ENCODE results near the gene FLRT3. TPM values are rescaled to one million over a fixed set of nuclear protein-coding genes. Genes with fewer than 3 reads are reported as not detected.

The FLRT3 gene
- total RNA-seq, 2 donors from 2014 or later, result 0.86 to 4.6 TPM

DNA sequence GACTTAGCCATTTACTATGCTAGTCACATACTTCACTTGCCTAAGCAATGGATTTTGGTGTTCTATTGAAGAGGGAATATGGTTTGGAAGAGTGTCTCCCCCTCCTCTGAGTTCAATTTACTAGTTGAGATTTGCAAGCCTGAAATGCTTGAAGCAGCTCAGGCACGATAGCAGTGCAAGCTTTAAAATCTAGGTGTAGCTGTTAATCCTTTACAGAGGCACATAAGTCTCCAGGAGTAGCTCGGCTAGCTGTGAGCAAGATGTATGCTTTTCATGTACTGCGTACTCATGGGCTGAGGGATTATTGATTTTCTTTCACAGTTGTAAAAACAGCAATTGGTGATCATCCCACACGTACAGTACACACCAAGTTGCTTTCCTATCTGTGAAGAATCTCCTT is 726 bp downstream of the FLRT3 start:
- H3K9ac ChIP-seq (ENCODE audit: low read depth in 2 of 2, low read length in 2 of 2), result peak overlapping the region in 1 of 2 donors; percentile 14
- peak overlapping the region; percentile 29 for H3K4me3 ChIP-seq
- H3K27me3 ChIP-seq, result no peaks in the 10 kb centered on the region
- H3K36me3 ChIP-seq, result no peaks in the 10 kb centered on the region
- TF ChIP-seq, protein P1, sequence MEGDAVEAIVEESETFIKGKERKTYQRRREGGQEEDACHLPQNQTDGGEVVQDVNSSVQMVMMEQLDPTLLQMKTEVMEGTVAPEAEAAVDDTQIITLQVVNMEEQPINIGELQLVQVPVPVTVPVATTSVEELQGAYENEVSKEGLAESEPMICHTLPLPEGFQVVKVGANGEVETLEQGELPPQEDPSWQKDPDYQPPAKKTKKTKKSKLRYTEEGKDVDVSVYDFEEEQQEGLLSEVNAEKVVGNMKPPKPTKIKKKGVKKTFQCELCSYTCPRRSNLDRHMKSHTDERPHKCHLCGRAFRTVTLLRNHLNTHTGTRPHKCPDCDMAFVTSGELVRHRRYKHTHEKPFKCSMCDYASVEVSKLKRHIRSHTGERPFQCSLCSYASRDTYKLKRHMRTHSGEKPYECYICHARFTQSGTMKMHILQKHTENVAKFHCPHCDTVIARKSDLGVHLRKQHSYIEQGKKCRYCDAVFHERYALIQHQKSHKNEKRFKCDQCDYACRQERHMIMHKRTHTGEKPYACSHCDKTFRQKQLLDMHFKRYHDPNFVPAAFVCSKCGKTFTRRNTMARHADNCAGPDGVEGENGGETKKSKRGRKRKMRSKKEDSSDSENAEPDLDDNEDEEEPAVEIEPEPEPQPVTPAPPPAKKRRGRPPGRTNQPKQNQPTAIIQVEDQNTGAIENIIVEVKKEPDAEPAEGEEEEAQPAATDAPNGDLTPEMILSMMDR (IDR thresholded peaks at IDR 0.05), result no peak
- no peak overlapping the region for H3K27ac ChIP-seq
- no peaks in the 10 kb centered on the region for H3K9me3 ChIP-seq
- no peak for DNase-seq
- intact Hi-C loops (cut with DNase I), result loop anchor here (5.0 kb wide), 1 partner anchor 901 kb away; no protein-coding TSS in a partner anchor
- no peaks in the 10 kb centered on the region for H3K4me1 ChIP-seq

GRCh38 chr20:14335052-14335451 is 2.4 kb downstream of the FLRT3 start:
- no peaks in the 10 kb centered on the region for H3K27me3 ChIP-seq
- TF ChIP-seq, protein P1 (IDR thresholded peaks at IDR 0.05), result no peak
- DNase-seq, result no peak
- H3K9ac ChIP-seq (ENCODE audit: low read depth in 2 of 2, low read length in 2 of 2), result no peak overlapping the region
- H3K4me1 ChIP-seq, result no peaks in the 10 kb centered on the region
- no peaks in the 10 kb centered on the region for H3K36me3 ChIP-seq
- intact Hi-C loops (cut with DNase I), result loop anchor here (5.0 kb wide), 1 partner anchor 902 kb away; no protein-coding TSS in a partner anchor
- no peak overlapping the region for H3K4me3 ChIP-seq
- no peak overlapping the region for H3K27ac ChIP-seq
- H3K9me3 ChIP-seq, result no peaks in the 10 kb centered on the region

GRCh38 chr20:14334306-14334930 is 3.0 kb downstream of the FLRT3 start:
- Histone ChIP-seq H3K4me1 (no peaks in the 10 kb centered on the region), H3K27me3 (no peaks in the 10 kb centered on the region), H3K9me3 (no peaks in the 10 kb centered on the region), H3K27ac (no peak overlapping the region), H3K9ac (ENCODE audit: low read depth in 2 of 2, low read length in 2 of 2) (no peak overlapping the region), H3K36me3 (no peaks in the 10 kb centered on the region), H3K4me3 (no peak overlapping the region)
- intact Hi-C loops (cut with DNase I), result no loop called here
- TF ChIP-seq, protein P1 (IDR thresholded peaks at IDR 0.05), result peak; percentile 12
- no peak for DNase-seq

GRCh38 chr20:14333721-14334120 is 3.7 kb downstream of the FLRT3 start:
- Histone ChIP-seq H3K4me3 (no peak overlapping the region), H3K36me3 (no peaks in the 10 kb centered on the region), H3K27me3 (no peaks in the 10 kb centered on the region), H3K9ac (ENCODE audit: low read depth in 2 of 2, low read length in 2 of 2) (no peak overlapping the region), H3K27ac (no peak overlapping the region), H3K9me3 (no peaks in the 10 kb centered on the region), H3K4me1 (no peaks in the 10 kb centered on the region)
- TF ChIP-seq, protein P1 (IDR thresholded peaks at IDR 0.05), result no peak
- no peak for DNase-seq
- intact Hi-C loops (cut with DNase I), result no loop called here

- Histone ChIP-seq H3K27ac (no peak overlapping the region), H3K27me3 (no peaks in the 10 kb centered on the region), H3K4me3 (no peak overlapping the region), H3K36me3 (no peaks in the 10 kb centered on the region), H3K9ac (ENCODE audit: low read depth in 2 of 2, low read length in 2 of 2) (no peak overlapping the region), H3K9me3 (no peaks in the 10 kb centered on the region), H3K4me1 (no peaks in the 10 kb centered on the region)
- intact Hi-C loops (cut with DNase I), result no loop called here
- TF ChIP-seq, protein P1 (IDR thresholded peaks at IDR 0.05), result no peak
- DNase-seq, result no peak
Measured at GRCh38 chr20:14332866-14333265, 4.5 kb downstream of the FLRT3 start.
